ENCODE data around the gene MACROH2A2.
"Not testable (repeated sequence)": the region's sequence is repeated elsewhere in the genome, so short reads cannot be mapped to it uniquely, and the experiment has no call there.

Gene MACROH2A2

GRCh38 chr10:70158113-70158512, 105.5 kb downstream of the MACROH2A2 start:
- no peak for DNase-seq (ENCODE audit: low spot score)

GRCh38 chr10:70159366-70159765, 106.7 kb downstream of the MACROH2A2 start:
- not testable (repeated sequence) for DNase-seq (ENCODE audit: low spot score)

- no peak for DNase-seq (ENCODE audit: low spot score)
Measured at GRCh38 chr10:70160798-70161197, 108.2 kb downstream of the MACROH2A2 start.

Data from AG08395 (cell line).